ENCODE measurements around the gene MYRFL. TPM values are rescaled to one million over a fixed set of nuclear protein-coding genes. Genes with fewer than 3 reads are reported as not detected.
"Not testable (repeated sequence)": the region's sequence is repeated elsewhere in the genome, so short reads cannot be mapped to it uniquely, and the experiment has no call there.

The MYRFL gene
- total RNA-seq, 2 experiments from 2014 or later = not detected

DNA sequence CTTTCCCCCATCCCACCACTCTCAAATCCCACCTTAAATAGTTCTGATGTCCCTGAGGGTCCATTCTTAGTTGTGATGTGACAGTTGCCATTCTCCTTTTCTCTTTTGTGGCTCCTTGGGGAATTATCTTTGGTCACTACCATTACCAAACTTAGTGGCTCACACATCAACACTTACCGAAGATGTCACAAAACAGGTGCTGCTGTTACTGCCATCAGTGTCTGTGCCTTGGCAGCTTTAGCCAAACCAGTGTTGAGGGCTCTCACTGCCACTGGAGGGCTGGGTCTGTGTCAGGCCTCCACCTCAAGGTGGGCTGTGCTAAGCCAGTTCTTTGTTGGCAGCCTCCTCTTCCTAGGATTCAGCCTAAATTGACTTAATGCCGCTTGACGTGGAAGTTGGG is 144.0 kb downstream of the MYRFL start:
- ChIA-PET CTCF (no interaction called here), POLR2A (no interaction called here)
- Mint-ChIP-seq H3K4me3 (no peak overlapping the region), H3K36me3 (ENCODE audit: low read depth) (no peaks in the 10 kb centered on the region), H3K4me1 (no peaks in the 10 kb centered on the region), H3K27me3 (no peaks in the 10 kb centered on the region), H3K9me3 (no peaks in the 10 kb centered on the region), H3K27ac (no peak overlapping the region)
- no peak for DNase-seq

DNA sequence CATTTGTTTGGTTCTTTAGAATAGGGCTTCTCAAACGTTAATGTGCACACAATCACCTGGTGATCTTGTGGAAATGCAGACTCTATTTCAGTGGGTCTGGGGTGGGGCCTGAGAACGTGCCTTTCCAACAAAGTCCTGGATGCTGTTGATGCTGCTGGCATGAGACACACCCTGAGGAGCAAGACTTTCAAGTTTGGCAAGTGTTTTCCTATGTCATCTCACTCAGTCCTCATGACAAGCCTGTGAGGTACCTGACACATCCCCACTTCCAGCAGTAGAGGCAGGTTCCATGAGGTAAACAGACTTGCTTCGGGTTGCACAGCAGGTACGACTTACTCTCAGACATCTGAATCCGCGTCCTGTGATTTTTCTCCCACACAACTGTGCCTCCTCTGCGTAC is 147.1 kb downstream of the MYRFL start:
- POLR2A ChIA-PET = no interaction called here
- CTCF ChIA-PET = no interaction called here
- no peaks in the 10 kb centered on the region for H3K9me3 Mint-ChIP-seq
- peaks cover 4% of the 10 kb centered on the region for H3K27me3 Mint-ChIP-seq
- no peak overlapping the region for H3K4me3 Mint-ChIP-seq
- no peak for DNase-seq
- no peaks in the 10 kb centered on the region for H3K4me1 Mint-ChIP-seq
- H3K36me3 Mint-ChIP-seq (ENCODE audit: low read depth) = no peaks in the 10 kb centered on the region
- no peak overlapping the region for H3K27ac Mint-ChIP-seq

DNA sequence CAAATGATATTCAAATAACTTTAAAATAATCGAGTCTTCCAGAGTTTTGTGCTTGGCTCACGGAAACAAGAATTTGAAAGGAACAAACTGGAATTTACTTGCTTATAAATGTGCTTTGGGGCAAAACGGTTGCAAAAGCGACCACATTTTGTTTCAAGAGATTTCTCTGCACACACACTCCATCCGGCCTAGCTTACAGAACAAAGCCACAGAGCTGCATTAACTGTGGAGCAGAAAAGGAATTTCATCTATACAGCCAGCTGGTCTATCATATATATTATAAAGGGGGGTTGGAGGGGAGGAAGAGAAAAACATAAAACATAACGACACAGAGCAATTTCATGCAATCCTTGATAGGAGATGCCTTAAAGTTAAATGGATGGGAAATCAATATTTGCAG is 153.0 kb downstream of the MYRFL start:
- no peak overlapping the region for H3K4me3 Mint-ChIP-seq
- DNase-seq = no peak
- H3K4me1 Mint-ChIP-seq = no peaks in the 10 kb centered on the region
- H3K27me3 Mint-ChIP-seq = peaks cover 5% of the 10 kb centered on the region
- no peaks in the 10 kb centered on the region for H3K36me3 Mint-ChIP-seq (ENCODE audit: low read depth)
- ChIA-PET POLR2A (no interaction called here), CTCF (no interaction called here)
- no peaks in the 10 kb centered on the region for H3K9me3 Mint-ChIP-seq
- H3K27ac Mint-ChIP-seq = no peak overlapping the region

GRCh38 chr12:69981881-69982475 is 157.0 kb downstream of the MYRFL start:
- POLR2A ChIA-PET = no interaction called here

GRCh38 chr12:69984241-69984640 is 159.2 kb downstream of the MYRFL start:
- CTCF ChIA-PET = no interaction called here
- Mint-ChIP-seq H3K4me3 (no peak overlapping the region), H3K27me3 (peaks cover 1% of the 10 kb centered on the region), H3K36me3 (ENCODE audit: low read depth) (no peaks in the 10 kb centered on the region), H3K27ac (no peak overlapping the region), H3K9me3 (no peaks in the 10 kb centered on the region), H3K4me1 (no peaks in the 10 kb centered on the region)
- DNase-seq = no peak
- POLR2A ChIA-PET = no interaction called here

More at GRCh38 chr12:69981881-69982475, 157.0 kb downstream of the MYRFL start:
- Mint-ChIP-seq H3K4me3 (no peak overlapping the region), H3K4me1 (no peaks in the 10 kb centered on the region), H3K27me3 (peaks cover 1% of the 10 kb centered on the region), H3K27ac (no peak overlapping the region), H3K36me3 (ENCODE audit: low read depth) (no peaks in the 10 kb centered on the region), H3K9me3 (no peaks in the 10 kb centered on the region)
- CTCF ChIA-PET = no interaction called here
- no peak for DNase-seq

DNA sequence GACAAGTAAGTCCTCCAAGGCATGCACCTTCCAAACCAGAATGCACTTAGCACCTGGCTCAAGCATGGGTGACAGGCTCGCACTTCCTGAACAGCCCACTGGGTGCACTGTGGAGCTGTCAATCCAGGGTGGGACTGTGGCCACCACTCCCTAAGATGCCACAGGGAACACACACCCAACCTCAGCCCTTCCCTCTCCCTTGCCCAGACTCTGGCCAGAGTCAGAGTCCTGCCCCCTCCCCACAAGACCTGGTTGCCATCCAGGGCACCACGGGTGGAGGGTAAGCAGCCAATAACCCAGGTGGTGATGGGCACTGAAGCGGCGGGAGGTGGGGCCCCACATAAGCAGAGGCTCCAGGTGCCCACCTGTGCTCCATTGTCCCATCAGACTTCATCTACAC is 160.6 kb downstream of the MYRFL start:
- Mint-ChIP-seq H3K4me1 (no peaks in the 10 kb centered on the region), H3K4me3 (no peak overlapping the region), H3K9me3 (no peaks in the 10 kb centered on the region), H3K36me3 (ENCODE audit: low read depth) (no peaks in the 10 kb centered on the region), H3K27me3 (no peaks in the 10 kb centered on the region), H3K27ac (no peak overlapping the region)
- POLR2A ChIA-PET = no interaction called here
- CTCF ChIA-PET = no interaction called here
- DNase-seq = no peak

GRCh38 chr12:69986114-69986513 is 161.1 kb downstream of the MYRFL start:
- no peaks in the 10 kb centered on the region for H3K9me3 Mint-ChIP-seq
- H3K4me3 Mint-ChIP-seq = no peak overlapping the region
- no peaks in the 10 kb centered on the region for H3K4me1 Mint-ChIP-seq
- ChIA-PET CTCF (no interaction called here), POLR2A (no interaction called here)
- no peak overlapping the region for H3K27ac Mint-ChIP-seq
- no peaks in the 10 kb centered on the region for H3K27me3 Mint-ChIP-seq
- H3K36me3 Mint-ChIP-seq (ENCODE audit: low read depth) = no peaks in the 10 kb centered on the region
- no peak for DNase-seq

- Mint-ChIP-seq H3K4me1 (no peaks in the 10 kb centered on the region), H3K36me3 (ENCODE audit: low read depth) (no peaks in the 10 kb centered on the region), H3K27me3 (no peaks in the 10 kb centered on the region), H3K27ac (no peak overlapping the region), H3K4me3 (no peak overlapping the region), H3K9me3 (no peaks in the 10 kb centered on the region)
- ChIA-PET CTCF (no interaction called here), POLR2A (no interaction called here)
- no peak for DNase-seq
Observed at GRCh38 chr12:69987579-69988091, 162.6 kb downstream of the MYRFL start.

DNA sequence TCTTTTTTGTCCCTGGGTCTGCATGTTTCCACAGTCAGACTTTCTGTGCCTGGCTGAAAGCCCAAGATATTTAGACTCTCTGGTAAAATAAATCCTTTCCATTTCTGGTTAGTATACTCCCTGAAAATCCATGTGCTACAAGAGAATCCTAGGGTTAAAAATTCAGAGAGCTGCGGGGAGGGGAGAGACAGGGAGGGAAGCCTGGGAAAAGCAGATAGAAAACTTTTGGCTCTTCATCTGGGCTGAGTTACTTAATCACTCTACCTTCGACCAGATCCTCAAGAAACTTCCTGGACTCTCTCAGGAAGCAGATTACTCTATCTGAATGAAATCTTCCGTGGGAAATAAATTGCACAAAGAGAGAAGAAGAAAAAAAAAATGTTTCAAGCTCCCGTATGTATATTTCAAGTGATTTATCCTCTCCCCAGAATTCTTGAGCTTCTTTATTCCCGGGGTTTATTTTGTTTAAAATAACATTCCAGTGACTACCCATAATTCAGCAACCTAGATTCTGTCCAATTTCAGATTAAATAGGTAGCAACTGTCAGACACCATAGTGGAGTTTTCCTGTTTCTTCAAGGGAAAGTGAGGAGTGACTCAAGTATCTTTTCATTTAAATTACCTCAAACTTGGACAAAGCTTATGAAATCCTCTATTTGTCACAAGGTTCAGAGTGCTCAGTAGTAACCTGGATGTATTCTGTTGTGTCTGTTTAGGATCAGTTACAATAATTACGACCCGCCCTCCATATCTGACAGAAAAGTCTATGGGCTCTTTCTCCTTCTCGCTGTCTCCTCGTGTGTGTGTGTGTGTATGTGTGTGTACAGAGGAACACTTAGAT is 163.7 kb downstream of the MYRFL start:
- Mint-ChIP-seq H3K9me3 (no peaks in the 10 kb centered on the region), H3K27ac (no peak overlapping the region), H3K27me3 (no peaks in the 10 kb centered on the region), H3K4me1 (no peaks in the 10 kb centered on the region), H3K4me3 (no peak overlapping the region), H3K36me3 (ENCODE audit: low read depth) (no peaks in the 10 kb centered on the region)
- ChIA-PET CTCF (no interaction called here), POLR2A (no interaction called here)
- DNase-seq = no peak

DNA sequence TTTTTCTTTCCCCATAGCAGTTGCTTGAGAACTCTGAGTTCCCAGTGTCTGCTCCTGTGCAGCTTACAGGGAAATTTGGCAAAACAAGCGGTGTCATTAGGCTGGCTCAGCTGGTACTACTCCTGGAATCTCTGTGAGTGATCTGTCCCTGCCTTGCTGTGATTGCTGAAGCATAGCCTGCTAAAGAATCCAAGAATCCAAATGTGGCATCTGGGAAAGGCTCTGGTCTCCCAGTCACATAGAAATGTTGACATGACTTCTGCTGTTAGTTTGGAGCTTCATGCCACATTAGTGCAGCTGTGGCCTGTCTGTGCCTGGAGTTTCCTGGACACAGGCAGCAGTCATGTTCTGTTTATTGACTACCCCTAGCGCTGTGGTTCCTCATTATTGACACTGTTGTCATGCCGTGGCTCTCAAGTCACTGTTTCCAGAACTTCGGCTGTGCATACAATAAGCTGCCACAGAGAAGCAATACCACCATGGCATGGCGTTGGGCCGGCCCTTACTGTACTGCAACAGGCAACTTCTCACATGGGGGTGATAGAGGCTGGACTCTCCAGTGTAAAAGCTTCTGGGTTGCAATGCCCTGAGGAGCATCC is 166.8 kb downstream of the MYRFL start:
- H3K27ac Mint-ChIP-seq = no peak overlapping the region
- no peaks in the 10 kb centered on the region for H3K9me3 Mint-ChIP-seq

DNA sequence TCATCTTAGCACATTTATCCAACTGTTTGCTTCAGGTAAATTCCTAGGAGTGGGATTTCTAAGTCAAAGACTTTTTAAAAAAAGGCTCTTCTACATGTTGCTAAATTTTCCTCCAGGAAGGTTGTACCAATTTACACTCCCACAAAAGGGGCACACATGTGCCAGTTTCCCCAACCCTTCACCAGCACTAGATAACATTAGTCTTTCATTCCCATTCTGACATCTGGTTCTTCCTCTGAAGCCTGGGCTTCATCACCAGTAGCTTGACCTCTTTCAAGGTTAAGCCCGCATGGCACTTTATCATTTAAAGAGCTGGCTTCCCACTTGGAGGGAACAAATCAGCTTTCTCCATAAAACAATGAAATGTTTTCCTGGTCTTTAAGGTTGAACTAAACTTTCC is 168.4 kb downstream of the MYRFL start:
- Mint-ChIP-seq H3K4me3 (no peak overlapping the region), H3K27ac (no peak overlapping the region), H3K27me3 (no peaks in the 10 kb centered on the region), H3K36me3 (ENCODE audit: low read depth) (no peaks in the 10 kb centered on the region), H3K4me1 (no peaks in the 10 kb centered on the region), H3K9me3 (no peaks in the 10 kb centered on the region)
- CTCF ChIA-PET = no interaction called here
- no peak for DNase-seq
- POLR2A ChIA-PET = no interaction called here

More for the DNA sequence above, 166.8 kb downstream of the MYRFL start:
- Mint-ChIP-seq H3K36me3 (ENCODE audit: low read depth) (no peaks in the 10 kb centered on the region), H3K27me3 (no peaks in the 10 kb centered on the region), H3K4me3 (no peak overlapping the region), H3K4me1 (no peaks in the 10 kb centered on the region)
- no peak for DNase-seq
- CTCF ChIA-PET = interaction anchor here (0.7 kb wide), 1 partner anchor 1897 kb away, joined by 3 read pairs; no protein-coding TSS in a partner anchor
- POLR2A ChIA-PET = no interaction called here

- H3K27ac Mint-ChIP-seq; H3K27me3 Mint-ChIP-seq; H3K4me1 Mint-ChIP-seq; CTCF ChIA-PET; H3K9me3 Mint-ChIP-seq; POLR2A ChIA-PET; H3K36me3 Mint-ChIP-seq (ENCODE audit: low read depth); DNase-seq; H3K4me3 Mint-ChIP-seq: not testable (repeated sequence)
Observed at GRCh38 chr12:69994086-69994485, 169.1 kb downstream of the MYRFL start.

DNA sequence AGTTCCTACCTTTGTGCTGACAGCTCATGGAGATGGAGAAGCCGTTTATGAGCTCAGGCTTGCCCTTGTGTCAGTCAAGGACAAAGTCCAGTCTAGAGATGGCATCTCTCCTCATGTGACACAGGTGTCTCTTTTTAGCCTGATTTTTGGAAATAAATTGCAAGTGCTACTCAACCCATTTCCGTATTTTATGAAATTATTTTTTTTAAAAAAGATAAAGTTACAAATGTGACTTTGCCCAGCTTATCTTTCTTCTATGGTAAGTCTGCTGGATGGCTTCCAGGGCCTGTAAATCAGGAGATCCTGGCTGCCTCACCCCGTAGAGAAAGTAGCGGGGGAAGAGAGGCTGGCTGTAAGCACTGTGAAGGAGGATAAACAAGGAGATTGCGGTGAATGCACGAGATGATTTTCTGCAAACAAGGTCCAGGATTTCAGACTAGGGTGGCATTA is 169.7 kb downstream of the MYRFL start:
- Mint-ChIP-seq H3K4me1 (no peaks in the 10 kb centered on the region), H3K27ac (no peak overlapping the region), H3K36me3 (ENCODE audit: low read depth) (no peaks in the 10 kb centered on the region), H3K27me3 (no peaks in the 10 kb centered on the region), H3K9me3 (no peaks in the 10 kb centered on the region), H3K4me3 (no peak overlapping the region)
- ChIA-PET CTCF (interaction anchor here (0.7 kb wide), 1 partner anchor 1165 kb away, joined by 4 read pairs; no protein-coding TSS in a partner anchor), POLR2A (no interaction called here)
- no peak for DNase-seq

Measured in activated CD4-positive, alpha-beta memory T cell treated with anti-CD3 and anti-CD28 coated beads, Interleukin-2, amount 10 ng/mL, durations not matched to agents 7 days and 5 days (primary cell).